ENCODE measurements around the gene VPS26B.
"Not testable (repeated sequence)": the region's sequence is repeated elsewhere in the genome, so short reads cannot be mapped to it uniquely, and the experiment has no call there.

The VPS26B gene

GRCh38 chr11:134231958-134232659, 7.6 kb downstream of the VPS26B start:
- DNase-seq, result no peak

DNA sequence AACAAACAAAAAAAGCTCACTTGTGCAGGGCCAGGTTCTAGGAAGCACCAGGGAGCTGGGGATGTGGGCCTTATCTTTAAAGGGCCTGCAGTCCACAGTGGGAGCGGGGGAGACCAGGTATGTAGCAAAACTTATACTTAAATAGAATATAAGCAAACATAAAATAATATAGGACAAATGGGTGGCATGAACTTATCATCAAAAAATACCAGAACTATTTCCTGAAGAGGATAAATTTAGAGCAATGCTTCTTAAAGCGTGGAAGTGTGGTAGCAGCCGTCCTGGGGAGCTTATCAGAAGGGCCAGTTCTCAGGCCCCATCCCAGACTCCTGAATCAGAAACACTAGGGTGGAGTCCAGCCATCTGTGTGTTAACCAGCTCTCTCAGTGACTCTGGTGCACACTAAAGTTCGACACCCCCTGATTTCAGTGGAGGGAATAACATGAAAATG, 9.3 kb downstream of the VPS26B start:
- no peak for DNase-seq

DNA sequence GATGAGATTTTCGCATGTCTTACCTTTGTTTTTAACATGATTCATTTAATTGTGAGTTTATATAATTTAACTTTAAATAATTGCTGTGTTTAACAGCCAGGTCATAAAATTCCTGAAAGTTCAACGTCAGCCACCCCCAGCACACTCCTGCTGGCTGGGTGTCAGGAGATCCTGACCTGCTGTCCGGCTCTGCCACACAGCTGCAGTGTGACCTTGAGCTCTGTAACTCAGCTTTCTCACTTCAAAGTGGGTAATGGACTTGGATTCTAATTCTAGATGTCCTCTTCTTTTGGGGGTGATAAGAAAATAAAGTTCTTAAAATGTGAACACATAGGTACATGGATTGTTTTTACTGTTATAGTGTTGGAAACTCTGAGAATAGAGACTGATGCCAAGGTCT, 10.9 kb downstream of the VPS26B start:
- DNase-seq, result no peak

- no peak for DNase-seq
Measured at GRCh38 chr11:134236834-134237556, 12.5 kb downstream of the VPS26B start.

DNA sequence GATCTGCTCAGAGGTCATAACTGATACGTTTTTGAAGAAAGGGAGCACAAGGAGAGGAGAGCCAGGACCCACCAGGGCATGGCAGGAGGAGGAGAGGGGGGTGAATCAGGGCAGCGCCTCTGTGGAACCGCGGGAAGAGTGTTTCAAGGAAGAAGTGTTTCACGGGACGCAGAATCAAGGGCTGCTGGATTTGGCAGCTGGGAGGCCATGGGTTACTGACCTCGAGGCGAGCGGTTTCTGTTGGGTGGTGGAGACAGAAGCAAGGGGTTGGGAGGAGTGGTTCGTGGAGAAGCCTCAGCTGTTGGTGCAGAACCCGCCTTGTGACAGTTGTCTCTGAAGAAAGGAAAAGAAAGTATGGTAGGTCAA, 13.1 kb downstream of the VPS26B start:
- no peak for DNase-seq

- no peak for DNase-seq
Measured at GRCh38 chr11:134238956-134239355, 14.5 kb downstream of the VPS26B start.

DNA sequence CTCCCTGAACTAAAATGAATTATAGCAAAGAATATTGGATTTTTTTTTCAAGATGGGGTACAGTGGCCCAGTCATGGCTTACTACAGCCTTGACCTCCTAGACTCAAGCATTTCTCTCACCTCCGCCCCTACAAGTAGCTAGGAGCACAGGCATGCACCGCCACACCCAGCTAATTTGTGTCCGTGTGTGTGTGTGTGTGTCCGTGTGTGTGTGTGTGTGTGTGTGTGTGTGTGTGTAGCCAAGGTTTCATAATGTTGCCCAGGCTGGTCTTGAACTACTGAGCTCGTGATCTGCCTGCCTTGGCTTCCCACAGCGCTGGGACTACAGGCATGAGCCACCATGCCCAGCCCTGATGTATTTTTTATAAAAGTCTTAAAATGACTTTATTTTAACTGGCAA, 16.1 kb downstream of the VPS26B start:
- no peak for DNase-seq

- no peak for DNase-seq
Measured at GRCh38 chr11:134242376-134242775, 17.9 kb downstream of the VPS26B start.

DNA sequence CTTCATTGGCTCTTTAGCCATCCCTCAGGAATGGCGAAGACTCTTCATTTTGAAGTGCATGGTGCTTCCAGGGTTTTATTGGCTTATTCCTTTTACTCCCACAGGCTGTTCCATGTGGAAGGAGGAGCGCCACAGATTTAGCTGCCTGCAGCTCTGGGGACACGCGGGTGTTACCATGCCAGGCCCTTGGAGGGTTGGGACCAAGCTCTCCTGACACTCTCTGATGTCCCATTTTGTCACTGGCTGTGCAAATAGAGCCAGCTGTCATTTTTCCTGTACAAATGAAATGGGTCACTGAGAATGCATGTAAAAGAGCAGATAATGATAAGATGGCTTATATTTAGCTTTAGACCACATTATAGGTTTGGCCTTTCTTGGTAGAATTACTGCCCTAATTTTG, 19.4 kb downstream of the VPS26B start:
- no peak for DNase-seq

DNA sequence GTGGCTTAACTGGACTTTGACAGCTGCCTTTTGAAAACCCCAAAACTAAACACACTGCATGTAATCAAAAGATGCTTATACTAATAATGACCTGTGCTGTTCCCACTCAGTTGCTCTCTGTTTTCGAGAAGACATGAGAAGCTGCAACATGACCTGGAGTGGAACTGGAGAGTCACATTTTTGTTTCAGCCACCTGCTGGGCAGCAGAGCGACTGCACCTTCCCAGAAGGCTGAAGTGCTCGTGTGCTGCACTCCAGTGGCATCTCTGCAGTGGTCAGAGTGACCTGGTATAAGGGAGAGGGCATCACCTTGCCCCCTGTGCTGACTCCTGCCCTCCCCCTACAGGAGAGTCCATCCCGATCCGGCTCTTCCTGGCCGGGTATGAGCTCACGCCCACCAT, 20.1 kb downstream of the VPS26B start:
- DNase-seq, result no peak

DNA sequence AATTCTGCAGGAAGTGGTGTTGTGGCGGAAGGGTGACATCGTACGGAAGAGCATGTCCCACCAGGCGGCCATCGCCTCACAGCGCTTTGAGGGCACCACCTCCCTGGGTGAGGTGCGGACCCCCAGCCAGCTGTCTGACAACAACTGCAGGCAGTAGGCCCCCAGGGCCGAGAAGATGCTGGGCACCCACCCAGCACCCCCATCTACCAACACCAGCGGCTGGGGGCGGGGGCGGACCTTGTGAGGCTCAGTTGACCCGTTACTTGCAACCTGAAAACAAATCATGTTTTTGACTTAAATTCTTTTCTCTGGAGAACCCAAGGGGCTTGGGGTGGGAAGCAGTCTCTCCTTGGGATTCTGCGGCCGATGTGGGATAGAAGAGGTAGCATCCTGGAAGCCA, 21.0 kb downstream of the VPS26B start:
- no peak for DNase-seq

DNA sequence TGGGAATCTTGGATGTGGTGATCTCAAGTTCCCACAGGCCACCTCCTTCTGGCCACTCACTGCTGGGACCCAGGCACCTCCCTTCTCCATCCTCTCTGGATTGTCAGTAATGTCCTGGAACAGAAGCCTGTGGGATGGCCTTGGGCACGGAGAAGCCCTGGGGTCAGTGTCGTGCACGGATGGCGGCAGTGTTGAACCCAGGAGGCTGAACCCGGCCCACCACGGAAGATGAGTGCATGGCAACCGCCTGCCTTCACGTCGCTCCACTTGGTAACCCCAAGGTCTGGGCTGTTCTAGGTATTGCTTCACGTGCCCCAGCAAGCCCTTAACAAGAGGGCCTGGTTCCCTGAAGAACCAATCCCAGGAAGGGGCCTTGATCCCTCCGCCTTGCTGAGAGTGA, 21.6 kb downstream of the VPS26B start:
- no peak for DNase-seq

DNA sequence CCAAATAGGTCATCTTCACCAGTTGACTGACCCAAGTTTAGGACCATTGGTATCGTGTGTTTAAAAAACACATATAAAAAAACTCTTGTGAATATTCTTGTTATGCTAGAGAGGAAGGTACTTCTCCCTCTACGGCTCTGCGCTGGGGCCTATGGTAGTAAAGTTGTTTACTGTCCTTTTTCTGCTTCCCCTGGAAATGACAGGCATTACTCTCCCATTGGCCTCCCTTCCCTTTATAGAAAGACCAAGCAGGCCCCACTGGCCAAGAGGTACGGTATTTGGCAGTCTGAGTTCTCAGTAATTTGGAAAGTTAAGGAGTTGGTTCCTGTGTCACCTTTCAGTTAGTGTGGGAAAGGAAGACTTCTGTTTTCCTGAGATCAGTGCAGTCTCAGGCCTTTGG, 22.2 kb downstream of the VPS26B start:
- DNase-seq, result no peak

DNA sequence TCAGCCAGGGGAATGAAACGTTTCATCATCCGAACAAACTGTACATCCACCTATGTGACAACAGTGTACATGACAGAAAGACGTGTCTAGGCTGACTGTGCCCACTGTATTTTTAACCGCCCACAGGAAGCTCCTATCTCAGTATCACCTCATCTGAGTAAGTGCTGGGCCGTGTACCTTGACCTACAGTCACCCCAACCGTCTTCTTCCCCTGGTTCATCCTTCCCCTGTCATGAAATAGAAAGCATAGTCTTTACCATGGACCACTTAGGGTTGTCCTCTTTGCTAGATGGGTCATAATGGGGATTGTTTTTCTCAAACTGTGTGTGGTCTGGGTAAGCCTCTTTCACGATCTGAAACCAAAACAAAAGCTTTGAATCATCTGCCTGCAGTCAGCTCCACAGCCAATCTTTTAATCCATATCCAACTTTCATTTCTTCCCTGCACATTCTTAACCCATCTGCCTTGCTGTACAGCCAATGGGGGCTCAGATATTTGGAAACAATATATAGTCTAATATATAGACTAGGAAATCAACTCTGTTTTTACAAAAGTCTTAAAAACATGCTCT, 24.5 kb downstream of the VPS26B start:
- DNase-seq, result no peak

- DNase-seq, result no peak
Measured at GRCh38 chr11:134250246-134250645, 25.8 kb downstream of the VPS26B start.

DNA sequence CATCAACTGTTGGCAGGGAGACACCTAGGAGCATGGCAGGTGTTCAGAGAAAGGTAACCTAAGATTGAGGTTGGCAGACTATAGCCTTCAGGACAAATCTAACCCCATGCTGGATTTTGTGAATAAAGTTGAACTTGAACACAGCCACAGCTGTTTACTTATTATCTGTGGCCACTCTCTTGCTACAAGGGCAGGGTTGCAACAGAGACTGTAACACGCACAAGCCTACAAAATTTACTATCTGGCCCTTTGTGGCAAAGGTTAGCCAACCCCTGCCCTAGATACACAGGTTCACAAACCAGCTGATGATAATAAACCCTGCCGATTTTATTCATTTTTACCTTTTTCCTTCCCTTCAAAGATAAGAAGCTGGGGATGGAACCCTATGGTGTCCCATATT, 26.2 kb downstream of the VPS26B start:
- no peak for DNase-seq

DNA sequence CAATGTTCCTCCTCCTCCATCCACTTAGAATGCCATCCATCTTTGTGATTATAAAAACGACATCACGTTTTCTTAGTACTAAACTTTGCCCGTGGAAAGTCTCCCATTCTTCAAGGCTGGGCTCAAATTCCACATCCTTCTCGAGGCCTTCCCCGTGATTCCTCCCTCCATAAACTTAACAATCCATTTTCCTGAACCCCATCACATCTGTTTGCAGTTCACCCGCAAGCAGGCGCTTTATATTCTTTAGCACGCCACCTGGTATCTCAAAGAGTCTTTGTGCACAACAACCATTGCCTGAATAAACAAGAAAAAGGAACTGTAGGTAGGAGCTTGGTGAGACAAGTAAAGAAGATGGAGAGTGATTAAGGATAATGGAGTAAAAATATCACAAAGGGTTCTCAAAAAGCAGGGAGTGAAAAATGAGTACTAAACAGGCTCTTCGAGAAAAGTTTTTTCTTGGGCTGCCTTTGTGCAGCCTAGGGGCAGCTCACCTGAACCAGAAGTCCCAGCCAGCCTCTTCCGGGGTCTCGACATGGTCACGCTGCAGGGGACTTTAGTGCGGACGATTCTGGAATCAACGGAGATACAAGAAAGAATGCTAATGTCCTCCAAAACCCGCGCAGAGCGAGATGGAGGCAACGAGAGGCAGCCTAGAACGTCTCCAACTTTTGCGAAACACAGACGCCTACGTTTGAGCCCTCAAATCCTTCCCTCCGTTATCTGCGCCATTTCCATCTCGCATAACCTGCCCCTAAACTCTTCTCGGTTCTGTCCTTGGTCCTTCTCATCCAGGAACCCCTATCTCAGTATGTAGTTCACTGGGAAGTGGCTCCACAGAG, 28.1 kb downstream of the VPS26B start:
- DNase-seq, result no peak

DNA sequence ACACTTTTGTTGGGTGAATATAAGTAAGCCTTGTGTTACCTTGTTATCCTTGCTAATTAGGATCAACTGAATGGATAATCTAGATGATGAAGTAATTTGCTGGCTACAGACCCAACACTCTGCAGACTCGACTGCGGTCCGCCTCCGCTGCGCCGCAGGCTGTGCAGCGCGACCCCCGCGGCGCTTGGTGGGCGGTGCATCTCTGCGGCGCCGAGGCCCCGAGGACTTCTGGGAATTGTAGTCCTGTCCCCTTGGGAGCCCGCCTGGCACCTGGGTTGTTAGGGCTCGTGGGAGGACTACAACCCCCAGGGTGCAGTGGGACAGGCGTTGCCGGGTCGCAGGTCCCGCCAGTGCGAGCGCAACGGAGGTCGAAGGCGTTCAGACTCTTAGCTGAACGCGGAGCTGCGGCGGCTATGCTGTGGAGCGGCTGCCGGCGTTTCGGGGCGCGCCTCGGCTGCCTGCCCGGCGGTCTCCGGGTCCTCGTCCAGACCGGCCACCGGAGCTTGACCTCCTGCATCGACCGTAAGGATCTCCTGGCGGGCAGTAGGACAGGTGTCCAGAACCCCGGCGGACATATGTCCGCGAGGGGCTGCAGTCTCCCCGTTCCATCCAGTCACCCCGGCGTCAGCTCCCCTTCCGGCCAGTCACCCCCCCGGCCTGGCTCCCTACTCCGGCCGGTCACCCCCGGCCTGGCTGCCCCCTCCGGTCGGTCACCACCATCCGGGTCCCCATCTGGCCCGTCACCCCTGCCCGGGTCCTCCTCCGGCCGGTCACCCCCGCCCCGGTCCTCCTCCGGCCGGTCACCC, 28.9 kb downstream of the VPS26B start, which contains the start of the genes ACAD8 and THYN1:
Gene ACAD8 (plus strand): TSS at position 381 of the 806 bp plus-strand sequence. CDS start 33 bp downstream, at position 414.
Gene THYN1 (minus strand): TSS at position 165 of the 806 bp plus-strand sequence. CDS start 470 bp downstream, outside the sequence.
- peak; percentile 93 for DNase-seq

GRCh38 chr11:134254433-134255183, 30.1 kb downstream of the VPS26B start:
- no peak for DNase-seq

GRCh38 chr11:134255184-134255561, 30.7 kb downstream of the VPS26B start:
- not testable (repeated sequence) for DNase-seq

GRCh38 chr11:134257101-134257500, 32.6 kb downstream of the VPS26B start:
- no peak for DNase-seq

Data from effector CD8-positive, alpha-beta T cell (primary cell).